Activated effector memory CD4-positive, alpha-beta T cell treated with anti-CD3 and anti-CD28 coated beads, Interleukin-2, amount 50 U/mL, for 16 hours (primary cell): Measurements from ENCODE around the gene TDRD6.
A peak's percentile ranks its signal among the peaks of the same experiment; 100 is the strongest.
"Not testable (repeated sequence)": the region's sequence is repeated elsewhere in the genome, so short reads cannot be mapped to it uniquely, and the experiment has no call there.

Experiments used
- DNase-seq: peaks from one replicate; pipeline ENCODE4 v3.0.0-alpha.2; 2020

Gene TDRD6, protein sequence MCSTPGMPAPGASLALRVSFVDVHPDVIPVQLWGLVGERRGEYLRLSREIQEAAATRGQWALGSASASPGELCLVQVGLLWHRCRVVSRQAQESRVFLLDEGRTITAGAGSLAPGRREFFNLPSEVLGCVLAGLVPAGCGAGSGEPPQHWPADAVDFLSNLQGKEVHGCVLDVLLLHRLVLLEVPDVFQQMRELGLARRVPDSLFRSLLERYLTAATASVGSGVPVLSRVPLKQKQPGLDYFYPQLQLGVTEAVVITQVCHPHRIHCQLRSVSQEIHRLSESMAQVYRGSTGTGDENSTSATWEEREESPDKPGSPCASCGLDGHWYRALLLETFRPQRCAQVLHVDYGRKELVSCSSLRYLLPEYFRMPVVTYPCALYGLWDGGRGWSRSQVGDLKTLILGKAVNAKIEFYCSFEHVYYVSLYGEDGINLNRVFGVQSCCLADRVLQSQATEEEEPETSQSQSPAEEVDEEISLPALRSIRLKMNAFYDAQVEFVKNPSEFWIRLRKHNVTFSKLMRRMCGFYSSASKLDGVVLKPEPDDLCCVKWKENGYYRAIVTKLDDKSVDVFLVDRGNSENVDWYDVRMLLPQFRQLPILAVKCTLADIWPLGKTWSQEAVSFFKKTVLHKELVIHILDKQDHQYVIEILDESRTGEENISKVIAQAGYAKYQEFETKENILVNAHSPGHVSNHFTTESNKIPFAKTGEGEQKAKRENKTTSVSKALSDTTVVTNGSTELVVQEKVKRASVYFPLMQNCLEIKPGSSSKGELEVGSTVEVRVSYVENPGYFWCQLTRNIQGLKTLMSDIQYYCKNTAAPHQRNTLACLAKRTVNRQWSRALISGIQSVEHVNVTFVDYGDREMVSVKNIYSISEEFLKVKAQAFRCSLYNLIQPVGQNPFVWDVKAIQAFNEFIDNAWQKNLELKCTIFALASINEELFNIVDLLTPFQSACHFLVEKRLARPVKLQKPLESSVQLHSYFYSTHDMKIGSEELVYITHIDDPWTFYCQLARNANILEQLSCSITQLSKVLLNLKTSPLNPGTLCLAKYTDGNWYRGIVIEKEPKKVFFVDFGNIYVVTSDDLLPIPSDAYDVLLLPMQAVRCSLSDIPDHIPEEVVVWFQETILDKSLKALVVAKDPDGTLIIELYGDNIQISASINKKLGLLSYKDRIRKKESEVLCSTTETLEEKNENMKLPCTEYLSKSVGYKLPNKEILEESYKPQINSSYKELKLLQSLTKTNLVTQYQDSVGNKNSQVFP (N-terminal part only)

DNA sequence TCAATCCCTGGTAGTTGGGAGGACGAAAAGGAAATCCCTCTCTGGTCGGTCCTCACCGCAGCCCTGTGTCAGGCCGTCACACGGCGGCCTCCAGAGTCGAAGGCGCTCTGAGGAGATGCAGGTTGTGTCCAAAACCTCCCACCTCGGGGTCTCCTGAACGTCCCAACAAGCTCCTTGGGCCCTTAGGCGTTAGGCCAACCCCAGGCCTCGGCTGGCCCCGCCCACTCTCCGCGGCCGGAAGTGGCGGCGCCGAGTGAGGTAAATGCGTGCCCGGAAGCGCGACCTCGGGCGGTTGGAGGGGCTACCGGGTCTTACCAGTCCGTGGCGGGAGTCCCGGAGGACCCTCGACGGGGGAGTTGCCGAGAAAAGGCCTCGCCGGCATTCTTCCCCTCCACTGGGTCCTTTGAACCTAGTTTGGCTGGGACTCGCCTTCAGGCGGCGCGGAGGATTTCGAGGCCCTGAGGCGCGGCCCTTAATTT is at the start of gene TDRD6:
Gene TDRD6, plus strand, starts transcription at position 267 of the 479 bp plus-strand sequence. CDS start 244 bp downstream, outside the sequence.
- no peak for DNase-seq

DNA sequence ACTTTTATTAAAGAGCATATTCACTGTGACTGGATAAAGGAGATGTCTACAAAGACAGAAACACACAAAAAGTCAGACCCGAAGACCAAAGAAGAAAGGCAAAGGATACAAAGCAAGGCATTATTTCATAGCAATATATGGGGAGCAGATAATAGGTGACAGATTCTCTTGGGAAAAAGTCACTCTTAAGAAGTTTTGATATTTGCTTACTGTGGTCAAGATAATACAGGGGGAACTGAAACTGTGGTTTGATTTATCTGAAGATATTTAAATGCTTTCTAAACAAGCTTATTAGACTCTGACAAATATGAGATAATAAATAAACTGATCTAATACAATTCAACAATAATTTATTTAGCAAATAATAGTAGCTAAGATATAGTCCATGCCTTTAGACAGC is 49.8 kb upstream of the TDRD6 start:
- no peak for DNase-seq

DNA sequence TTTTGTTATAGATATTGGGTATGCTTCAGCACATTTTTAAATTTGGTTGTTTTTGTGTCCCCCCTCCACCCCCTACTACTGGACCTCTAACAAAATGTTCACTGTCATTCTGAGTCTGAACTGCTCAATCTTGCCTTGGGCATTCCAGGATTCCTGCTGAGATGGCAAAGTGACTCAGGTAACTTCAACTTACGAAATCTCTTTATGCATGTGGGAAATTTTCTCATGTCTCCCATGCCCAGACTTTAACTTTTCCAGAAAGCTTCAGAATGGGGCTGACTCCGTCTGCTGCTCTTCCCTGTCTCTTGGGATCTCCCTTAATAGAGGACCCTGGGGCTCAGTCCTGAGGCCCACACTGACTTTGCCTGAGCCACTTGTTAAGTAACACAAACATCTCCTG is 49.0 kb upstream of the TDRD6 start:
- no peak for DNase-seq

DNA sequence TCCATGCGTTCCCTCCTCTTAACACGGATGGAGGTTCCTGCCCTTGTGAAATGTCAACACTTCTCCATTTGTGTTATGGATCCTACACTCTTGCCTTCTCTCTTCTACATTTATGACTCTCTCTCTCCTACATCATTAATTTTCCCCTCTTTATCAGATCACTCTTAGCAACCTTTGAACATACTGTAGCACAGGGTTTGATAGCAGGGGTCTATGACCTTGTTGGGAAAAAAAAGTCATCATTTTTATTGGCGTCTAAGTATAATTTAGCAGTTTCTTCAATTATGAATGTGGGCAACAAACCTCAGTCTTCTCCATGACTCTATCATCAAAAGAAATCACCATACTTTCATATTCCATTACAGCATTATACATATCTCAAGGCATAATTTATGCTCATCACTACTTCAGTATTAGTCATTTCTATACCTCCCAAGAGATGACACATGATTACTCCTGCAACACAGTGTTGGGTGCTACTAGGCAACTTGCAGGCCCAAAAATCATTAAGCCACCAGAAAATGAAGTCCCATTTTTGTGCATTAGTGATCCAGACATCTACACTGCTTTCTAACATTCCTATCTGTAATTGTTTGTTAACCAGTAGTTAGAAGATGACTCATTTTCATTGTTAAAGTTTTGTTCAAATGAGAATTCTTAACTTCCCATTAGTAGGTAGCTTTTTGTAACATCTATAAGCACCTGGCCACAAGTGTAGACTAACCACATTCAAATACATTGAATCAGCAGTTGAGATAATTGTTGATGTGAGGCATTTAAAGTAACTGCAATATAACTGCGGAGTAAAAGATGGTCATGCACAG is 44.5 kb upstream of the TDRD6 start:
- no peak for DNase-seq

DNA sequence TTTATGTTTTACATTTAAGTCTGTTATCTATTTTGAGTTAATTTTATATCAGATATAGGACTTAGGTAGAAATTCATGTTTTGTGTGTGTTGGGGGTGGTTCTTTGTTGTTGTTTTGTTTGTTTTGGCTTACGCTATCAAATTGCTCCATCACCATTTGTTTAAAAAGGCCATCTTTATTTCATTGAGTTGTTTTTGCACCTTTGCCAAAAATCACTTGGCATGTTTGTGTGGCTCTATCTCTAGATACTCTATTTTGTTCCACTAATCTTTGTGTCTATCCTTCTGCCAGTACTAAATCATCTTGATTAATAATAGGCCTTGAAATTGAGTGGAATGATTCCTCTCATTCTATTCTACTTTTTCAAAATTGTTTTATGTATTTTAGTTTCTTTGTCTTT is 42.4 kb upstream of the TDRD6 start:
- no peak for DNase-seq

DNA sequence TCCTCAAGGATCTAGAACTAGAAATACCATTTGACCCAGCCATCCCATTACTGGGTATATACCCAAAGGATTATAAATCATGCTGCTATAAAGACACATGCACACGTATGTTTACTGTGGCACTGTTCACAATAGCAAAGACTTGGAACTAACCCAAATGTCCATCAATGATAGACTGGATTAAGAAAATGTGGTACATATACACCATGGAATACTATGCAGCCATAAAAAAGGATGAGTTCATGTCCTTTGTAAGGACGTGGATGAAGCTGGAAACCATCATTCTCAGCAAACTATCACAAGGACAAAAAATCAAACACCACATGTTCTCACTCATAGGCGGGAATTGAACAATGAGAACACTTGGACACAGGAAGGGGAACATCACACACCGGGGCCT is 39.6 kb upstream of the TDRD6 start:
- DNase-seq = not testable (repeated sequence)

DNA sequence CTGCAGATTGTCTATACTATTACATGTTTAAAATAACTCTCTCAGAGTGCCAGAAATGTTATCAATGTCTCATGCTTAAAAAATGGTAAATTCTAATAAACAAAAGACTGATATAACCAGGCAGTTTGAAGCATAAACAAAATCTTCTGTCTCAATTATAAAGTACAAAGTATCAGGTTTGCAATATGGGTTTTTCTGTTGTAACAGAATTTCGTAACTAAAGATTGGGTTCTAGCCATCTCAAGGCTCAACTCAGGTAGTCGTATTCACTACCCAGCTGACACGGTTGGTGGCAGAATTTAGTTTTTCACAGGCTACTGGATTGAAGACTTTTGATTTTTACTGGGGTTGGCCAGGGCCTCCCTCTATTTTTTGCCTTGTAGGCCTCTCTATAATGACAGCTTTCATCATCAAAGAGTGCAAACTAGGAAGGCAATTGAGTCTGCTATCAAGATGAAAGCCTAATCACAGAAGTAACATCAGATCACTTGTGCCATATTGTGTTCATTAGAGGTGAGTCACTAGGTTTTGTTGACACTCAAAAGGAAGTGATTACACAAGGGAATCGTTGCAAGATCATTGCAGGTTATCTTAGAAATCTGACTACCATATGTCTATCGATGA is 38.7 kb upstream of the TDRD6 start:
- no peak for DNase-seq

DNA sequence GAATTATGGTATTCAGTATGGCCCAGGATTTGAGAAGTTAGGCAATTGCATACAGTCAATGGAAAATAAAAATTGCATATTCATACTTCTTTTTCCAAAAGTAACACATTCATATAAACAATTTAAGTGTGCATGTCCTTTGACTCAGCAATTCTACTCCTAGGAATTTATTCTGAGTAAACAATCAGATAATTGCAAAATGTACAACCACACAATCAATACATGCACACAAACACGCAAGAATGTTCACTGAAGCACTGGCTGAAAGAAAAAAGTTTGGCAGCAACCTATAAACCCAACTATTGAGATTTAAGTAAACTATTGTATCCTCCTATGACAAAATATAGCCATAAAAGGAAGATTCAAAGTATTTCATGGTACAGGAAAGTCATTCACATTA is 36.7 kb upstream of the TDRD6 start:
- no peak for DNase-seq

DNA sequence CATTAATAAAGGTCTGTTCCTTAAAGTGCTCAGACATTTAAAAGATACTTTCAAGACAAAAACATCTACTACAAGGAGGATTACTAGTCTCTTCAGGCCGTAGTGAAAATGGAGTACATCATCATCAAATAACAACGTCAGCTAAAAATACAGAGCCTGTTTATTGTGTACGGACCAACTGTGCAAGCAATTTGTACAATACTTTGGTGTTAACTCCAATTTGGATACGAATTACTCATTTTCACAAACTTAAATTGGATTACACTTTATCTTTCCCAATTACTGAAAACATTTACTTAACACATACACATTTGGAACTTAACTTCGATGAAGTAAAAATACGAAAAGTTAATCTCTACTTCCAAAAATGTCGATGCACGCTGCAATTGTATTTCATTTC is 35.9 kb upstream of the TDRD6 start:
- DNase-seq = no peak

DNA sequence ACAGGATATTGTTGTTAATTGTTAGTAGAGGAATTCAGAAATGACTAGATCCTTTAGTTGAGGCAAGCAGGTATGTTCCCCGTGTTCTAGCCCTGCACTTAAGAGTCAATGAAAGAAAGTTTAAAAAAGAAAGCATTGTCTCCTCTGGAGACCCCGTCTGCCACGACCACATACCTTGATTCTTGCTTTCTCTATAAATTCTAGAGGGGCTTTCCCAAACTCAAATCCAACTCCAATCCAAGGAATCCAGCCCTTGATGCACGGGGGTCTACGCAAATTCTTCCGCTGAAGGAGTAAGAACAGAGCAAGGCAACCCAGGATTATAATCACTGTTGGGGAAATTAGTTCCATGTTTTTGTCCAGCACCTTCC is 35.5 kb upstream of the TDRD6 start:
- no peak for DNase-seq

DNA sequence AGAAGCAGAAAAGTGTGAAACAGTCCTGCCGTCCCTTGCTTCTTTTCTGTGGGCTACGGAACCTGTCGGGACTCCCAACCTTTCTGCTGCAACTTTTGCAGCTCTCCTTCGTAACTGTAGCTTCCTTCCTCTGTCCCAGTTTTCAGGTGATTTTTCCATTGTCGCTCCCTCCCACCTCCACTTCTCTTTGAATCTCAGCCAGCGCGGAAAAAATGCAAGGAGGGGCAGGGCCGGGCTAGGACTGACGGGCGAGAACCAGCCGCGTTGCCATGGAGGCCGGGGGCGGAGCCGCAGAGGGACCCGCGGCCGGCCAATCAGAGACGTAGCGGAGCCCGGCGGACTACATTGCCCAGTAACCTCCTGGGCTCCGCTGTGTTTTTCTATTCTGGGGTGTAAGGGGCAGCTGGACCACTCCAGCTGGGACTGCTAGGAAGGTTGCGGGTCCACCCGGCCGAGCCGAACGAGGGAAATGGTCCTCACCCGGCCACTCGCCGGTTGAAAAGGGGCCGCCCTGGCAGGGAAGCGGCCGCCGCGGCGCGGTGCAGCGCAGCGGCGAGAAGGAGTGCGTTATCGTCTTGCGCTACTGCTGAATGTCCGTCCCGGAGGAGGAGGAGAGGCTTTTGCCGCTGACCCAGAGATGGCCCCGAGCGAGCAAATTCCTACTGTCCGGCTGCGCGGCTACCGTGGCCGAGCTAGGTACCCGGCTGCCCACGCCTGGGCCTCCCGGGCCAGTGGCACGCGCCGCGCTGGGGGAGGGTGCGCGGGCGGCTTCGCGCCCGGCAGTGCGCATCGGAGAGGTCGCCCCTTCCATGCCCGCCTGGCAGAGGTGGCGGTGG is 34.9 kb upstream of the TDRD6 start, which contains the start of the genes CYP39A1 and SLC25A27:
Gene CYP39A1, minus strand, starts transcription at position 216 of the 836 bp plus-strand sequence. CDS start 236 bp downstream, outside the sequence.
Gene SLC25A27, plus strand, starts transcription at position 373 of the 836 bp plus-strand sequence. Its CDS starts 218 bp downstream, at position 591.
- DNase-seq = peak; percentile 91

DNA sequence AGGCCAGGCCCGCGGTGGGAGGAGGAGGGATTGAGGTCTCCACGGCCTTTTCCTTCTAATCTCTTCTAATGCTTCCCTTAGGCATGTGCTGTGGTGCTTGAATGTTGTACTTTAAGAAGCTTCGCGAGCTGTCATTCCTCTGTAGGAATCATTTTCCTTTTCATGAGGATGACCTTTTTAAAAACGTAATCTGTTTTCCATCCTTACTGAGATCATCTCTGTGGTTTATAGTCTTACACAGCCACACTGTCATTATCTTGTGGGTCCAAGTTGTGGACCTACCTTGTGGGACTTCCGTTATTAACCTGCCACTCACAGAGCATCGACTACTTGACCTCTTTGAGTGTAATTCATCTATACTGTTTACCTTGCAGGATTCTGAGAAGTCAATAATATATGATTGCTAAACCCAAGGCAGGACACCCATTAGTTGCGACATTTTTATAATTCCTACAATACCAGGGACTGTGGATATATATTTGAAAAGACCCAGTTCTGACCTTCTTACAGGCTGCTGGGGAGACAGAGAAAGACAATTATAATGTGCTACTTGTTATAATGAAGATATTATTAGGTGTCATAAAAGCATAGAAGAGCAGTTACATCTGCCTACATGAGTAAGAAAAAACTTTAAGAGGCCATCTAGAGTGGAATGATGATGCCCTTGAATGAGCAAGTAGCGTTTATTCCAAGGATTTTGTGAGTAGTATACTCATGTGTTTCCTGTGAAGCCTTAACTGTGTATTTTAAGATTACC is 34.1 kb upstream of the TDRD6 start:
- no peak for DNase-seq

DNA sequence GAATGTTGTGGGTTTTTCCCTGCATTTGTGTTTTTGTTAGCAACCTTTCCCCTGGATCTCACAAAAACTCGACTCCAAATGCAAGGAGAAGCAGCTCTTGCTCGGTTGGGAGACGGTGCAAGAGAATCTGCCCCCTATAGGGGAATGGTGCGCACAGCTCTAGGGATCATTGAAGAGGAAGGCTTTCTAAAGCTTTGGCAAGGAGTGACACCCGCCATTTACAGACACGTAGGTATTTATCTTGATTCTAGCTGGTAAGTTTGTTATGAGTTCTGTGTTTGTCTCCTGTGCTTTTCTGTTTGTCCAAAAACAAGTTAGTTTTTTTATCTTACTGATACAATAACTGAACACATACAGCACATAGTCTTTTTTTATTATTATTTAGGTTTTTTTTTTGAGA is 31.9 kb upstream of the TDRD6 start:
- DNase-seq = no peak

DNA sequence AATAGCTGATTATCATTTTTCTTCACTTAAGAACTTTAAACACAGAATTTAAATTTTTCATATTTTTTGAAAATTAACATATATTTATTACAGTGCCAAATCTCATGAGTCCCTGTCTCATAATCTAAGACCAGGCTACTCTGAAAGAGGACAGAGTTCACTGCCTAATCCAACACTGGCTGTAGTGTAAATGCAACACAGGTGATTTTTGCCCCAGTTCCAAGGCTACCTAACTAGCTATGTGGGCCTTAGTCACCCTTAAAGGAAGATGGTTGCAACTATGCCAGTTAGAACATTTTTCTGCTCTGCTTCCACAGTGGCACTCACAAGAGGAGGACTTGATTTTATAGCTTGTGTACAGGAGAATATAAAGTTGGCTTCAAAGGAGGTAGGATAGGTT is 30.0 kb upstream of the TDRD6 start:
- DNase-seq = no peak

DNA sequence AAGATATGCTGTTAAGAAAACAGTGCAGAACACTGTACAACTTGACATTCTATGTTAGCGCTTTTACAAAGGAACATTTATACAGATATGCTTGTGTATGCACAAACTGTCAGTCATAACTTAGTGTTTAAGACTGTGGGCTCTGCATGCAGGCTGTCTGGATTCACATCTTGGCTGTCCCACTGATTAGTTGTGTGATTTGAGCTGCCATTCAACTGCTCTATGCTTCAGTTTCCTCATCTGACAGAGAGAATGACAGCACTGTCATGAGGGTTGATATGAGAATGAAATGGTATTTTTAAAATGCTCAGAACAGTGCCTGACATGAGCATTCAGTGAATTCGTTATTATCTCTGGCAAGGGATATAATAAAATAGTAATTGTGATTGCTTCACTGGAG is 26.2 kb upstream of the TDRD6 start:
- no peak for DNase-seq

DNA sequence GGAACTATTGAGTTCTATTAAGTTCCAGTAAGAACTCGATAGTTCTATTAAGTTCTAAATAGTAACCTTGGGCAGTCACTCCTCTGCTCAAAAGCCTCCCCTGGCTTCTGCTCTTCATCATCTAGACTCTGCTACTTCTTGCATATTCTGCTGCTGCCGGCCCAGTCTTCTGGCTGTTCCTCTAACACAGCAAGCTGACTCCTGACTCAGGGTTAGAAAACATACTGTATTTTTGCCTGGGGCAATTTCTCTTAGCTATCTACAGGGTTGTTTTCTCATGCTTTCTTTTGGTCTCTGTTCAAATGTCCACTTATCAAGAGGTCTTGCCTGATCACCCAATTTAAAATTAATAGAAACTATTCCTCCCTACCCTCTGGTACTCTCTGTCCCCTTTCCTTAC is 20.3 kb upstream of the TDRD6 start:
- DNase-seq = no peak

DNA sequence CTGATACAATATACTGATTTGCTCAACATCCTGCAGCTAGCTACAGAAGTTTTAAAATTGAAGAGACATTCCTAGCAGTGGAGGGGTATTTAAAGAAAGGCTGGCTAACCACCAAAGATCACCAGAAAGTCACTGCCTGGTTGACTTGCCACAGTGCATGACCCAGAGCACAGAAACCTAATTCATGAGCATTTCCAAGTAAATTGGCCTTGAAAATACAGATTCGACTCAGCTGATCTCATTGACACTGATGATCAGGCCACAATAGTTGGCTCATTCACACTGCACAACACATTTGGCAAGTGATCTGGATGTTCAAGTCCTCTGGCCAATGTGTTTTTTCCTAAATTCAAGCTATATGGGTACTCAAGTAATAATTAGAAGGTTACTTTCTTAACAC is 13.3 kb upstream of the TDRD6 start:
- DNase-seq = no peak

DNA sequence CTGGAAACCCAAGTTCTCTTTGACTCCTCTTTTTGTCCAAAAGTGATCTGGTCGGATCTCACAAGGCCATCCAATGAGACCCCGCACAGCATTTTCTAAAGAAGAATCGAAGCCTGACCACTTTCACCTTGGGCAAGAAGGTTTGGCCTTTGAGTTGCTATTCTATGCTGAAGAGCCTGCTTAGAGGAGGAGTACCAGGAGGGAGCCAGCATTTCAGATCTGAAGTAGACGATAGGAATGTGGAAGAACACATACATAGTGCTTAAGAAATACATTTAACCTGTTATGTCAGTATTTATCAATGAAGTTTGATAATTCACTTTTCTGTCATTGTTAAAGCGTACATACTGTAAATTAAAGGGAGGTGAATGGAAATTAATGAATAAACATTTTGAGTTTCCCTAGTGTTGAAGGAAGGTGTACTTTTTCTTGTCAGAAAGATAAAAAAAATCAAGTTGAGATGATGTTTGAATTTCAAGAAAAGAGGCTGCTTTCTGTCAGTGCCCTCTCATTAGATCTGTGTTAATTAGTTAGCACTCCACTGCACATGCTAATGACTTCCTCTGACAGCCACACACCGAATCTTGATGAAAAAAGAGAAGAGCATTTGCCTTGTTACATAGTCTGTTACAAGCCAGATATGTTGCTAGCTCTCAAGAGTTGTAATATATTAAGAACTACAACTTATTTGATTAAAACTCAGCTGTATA is 10.9 kb upstream of the TDRD6 start:
- no peak for DNase-seq

DNA sequence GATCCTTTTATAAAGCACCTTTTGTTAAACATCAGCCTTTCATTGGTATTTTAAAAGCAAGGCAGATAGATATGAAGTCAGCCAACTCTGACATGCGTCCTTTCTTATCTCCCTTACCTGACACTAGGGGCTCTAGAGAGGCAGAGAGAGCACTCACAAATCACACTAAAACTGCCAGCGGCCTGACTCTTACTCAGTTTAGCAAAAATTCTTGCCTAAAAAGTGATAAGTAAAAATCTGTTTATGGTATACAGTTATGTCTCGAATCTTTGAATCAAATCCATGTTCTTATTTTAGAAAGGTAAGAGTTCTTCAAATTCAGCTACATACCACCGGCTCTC is 10.4 kb upstream of the TDRD6 start:
- no peak for DNase-seq
